HG03571 (cell line): ENCODE data around the gene ZDHHC20.

ENCODE experiments used
- ATAC-seq: cut with Tn5 transposase; IDR thresholded peaks from one replicate; pipeline ENCODE4 v1.9.1; 2021; ENCODE audit not compliant: unreplicated experiment

The ZDHHC20 gene

GRCh38 chr13:21364357-21364756 is 94.7 kb downstream of the ZDHHC20 start:
- ATAC-seq: no peak

DNA sequence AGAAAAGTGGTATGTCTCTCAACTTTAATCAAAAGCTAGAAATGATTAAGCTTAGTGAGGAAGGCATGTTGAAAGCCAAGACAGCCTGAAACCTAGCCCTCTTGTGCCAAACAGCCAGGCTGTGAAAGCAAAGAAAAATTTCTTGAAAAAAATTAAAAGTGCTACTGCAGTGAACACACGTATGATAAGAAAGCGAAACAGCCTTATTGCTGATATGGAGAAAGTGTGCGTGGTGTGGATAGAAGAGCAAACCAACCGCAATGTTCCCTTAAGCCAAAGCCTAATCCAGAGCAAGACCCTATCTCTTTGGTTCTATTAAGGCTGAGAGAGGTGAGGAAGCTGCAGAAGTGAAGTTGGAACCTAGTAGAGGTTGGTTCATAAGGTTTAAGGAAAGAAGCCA is 96.4 kb downstream of the ZDHHC20 start:
- ATAC-seq: no peak

GRCh38 chr13:21361706-21362105 is 97.4 kb downstream of the ZDHHC20 start:
- ATAC-seq: no peak

- no peak for ATAC-seq
Observed at GRCh38 chr13:21361123-21361522, 98.0 kb downstream of the ZDHHC20 start.

GRCh38 chr13:21360463-21360862 is 98.6 kb downstream of the ZDHHC20 start:
- no peak for ATAC-seq

DNA sequence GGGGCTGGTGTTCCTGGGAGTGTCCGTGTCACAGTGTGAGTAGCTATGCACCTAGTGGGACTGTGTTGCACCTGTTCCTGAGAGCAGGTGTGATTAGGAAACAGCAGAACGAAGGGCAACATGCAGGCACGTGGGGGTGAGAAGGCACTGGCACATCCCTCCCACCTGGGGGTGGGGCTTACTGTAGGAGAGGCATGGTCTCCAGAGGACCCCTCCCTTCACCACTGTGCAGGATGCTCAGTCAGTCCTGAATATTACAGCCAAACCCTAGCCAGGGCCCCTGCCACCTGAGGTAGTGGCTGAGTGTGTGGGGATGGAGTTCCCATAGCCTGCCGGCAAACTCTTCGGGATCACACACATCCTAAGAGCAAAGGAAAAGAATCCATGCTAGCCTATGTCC is 99.2 kb downstream of the ZDHHC20 start:
- no peak for ATAC-seq

DNA sequence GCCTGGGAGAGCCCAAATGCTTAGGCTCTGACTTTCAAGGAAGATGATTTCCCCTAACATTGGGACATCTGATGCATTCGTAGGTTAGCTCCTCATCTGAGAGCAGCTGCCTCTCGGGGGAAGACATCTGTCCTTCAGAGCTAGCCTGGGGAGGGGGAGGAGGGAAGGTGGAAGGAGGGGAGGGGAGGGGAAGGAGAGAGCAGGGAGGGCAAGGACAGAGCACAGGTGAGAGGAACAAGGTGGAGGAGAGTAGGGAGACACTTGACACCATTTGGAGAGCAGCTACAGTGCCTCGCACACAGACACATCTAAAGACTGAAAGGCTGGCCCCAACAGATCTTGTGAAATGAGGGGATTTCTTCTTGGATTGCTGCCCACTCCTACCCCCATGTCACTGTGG is 103.8 kb downstream of the ZDHHC20 start:
- no peak for ATAC-seq

DNA sequence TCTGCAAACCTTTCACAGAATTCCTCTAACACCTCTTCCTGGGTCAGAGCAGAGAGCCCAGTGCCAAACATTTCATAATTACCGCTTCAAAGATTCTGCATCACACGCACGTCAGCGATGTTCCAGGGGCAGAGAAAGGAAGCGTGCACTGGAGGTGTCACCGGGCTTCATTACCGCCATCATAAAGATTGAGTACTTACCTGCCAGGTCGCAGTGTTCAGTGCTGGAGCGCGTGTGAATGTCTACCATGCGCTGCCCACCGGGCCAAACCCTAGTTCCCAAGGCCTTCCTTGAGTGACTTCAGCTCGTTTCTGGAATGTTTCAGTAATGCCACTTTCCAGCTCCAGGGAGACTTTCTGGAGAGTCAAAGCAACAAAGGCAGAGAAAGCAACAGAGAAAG is 104.4 kb downstream of the ZDHHC20 start:
- no peak for ATAC-seq

DNA sequence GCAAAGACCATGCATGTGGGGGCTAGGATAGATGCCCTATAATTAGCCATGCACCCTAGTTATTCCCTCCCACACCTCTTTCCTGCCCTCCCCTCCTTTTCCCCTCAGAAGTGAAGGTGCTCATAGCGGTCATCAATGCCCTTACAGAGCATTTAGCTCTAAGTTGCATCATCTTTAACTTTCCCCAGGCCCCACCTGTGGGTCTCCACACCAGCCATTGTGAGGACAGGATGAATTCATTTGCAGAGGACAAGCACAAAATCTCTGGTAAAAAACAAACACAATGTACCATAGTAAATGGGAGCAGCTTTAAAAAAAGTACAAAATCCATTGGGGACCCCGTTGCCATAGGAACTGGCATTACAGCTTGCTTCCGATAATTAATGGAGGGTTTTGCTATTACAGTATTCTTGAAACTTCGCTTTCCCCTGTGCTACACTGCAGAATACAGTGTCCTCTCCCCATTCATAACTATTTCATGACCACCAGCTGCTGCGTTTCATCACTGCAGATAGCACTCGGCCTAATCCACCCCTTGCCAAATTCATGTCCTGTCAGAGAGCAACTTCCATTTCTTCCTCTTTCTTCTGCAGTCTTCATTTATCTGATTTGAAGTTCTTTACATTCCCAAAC is 110.5 kb downstream of the ZDHHC20 start:
- no peak for ATAC-seq

- no peak for ATAC-seq
Observed at GRCh38 chr13:21347753-21348318, 111.3 kb downstream of the ZDHHC20 start.

DNA sequence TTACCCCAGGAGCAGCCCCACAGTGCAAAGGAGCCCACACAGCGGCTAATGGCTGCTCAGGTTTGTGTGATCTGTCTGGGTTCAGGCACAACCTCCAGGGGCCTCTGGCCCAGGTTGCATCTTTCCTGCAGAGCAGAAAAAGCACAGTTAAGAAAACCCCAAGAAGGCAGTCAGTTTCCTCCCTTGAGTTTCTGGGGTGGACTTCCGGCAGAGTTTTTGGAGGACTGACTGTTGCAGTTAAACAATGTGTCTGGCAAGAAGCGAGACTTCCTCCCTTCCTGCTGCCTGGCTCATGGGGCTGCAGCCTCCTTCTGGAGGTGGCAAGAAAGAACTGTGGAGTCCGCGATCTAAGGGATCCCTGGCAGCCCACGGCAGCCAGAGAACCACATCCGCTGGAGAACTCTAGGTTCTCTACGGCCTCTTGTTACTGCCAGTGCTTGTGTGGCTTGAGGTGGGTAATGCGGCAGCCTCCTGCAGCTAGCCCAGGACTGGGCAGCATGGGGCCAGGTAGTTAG is 114.4 kb downstream of the ZDHHC20 start:
- ATAC-seq: peak; percentile 55

DNA sequence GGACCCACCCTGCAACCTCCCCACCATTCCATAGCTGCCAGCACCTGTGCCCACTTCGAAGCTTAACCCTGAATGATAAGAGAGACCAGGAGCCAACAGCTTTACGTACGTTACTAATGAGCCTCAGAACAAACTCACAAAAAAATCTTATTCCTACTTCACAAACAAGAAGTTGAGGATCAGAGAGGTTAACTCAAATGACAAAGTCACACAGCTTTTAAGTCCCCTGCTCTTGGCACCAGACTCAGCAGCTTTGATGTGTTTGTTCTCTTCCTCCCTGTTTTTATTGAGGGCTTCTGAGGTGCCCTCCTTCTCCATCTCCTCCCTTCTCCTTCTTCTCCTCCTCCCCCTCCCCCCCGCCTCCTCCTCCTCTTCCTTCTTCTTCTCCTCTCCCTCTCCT is 115.4 kb downstream of the ZDHHC20 start:
- no peak for ATAC-seq

- ATAC-seq: no peak
Observed at GRCh38 chr13:21342699-21343442, 116.2 kb downstream of the ZDHHC20 start.

GRCh38 chr13:21341637-21342422 is 117.3 kb downstream of the ZDHHC20 start:
- ATAC-seq: no peak

DNA sequence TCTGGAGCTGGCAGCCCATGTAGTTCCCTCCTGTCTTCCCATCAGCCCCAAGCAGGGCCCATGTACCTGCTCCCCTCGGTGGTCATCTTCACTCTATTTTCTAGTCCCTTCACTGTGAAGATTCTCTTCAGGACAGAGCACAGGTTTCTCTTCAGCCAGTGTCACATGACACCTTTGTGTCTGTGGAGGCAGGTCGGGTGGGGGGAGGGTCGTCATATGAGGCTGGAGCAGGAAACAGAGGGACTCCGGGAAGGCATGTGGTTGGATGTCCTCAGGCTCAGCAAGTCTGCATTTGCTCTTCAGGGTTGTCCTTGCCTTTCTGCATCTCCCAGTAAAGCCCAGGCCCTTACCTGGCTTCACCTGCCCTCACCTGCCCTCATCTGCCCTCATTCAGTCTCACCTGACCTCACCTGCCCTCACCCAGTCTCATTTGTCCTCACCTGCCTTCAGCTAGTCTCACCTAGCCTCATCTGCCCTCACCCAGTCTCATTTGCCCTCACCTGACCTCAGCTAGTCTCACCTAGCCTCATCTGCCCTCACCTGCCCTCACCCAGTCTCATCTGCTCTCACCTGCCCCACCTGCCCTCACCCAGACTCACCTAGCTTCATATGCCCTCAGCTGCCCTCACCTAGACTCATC is 120.3 kb downstream of the ZDHHC20 start:
- no peak for ATAC-seq

- no peak for ATAC-seq
Observed at GRCh38 chr13:21338156-21338555, 120.9 kb downstream of the ZDHHC20 start.

DNA sequence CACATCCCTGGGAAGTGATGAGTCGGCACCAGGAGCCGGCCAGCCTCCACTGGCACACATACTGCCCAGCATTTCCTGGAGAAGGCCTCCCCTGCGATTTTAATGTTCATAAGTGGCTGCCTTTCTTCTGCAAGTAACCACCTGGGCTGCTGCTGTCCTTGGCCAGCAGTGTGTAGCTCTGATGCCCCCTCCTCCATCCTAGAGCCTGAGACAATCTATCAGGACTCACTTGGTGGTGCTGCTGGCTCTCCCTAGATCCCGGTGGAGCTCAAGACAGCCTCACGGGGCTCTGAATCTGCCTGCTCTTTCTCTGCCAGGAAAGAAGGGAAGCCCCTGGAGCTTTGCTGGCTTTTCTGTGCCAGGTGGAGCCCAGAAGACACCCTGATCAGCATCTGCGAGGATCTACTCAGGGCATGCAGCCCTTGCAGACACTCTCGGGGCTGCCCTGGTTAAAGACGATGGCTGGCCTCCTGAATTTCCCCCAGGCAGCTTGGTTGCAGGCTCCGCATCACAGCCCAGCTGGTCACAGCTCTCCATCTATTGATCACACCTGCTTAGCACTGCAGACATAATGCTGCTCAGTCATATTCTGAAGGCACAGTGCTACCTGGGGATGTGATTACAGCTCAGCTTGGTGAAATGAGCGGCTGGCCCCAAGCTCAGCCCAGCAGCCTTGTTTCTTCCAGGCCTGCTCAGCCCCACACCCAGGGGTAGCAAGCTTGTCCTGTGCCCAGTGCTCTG is 122.3 kb downstream of the ZDHHC20 start:
- no peak for ATAC-seq

DNA sequence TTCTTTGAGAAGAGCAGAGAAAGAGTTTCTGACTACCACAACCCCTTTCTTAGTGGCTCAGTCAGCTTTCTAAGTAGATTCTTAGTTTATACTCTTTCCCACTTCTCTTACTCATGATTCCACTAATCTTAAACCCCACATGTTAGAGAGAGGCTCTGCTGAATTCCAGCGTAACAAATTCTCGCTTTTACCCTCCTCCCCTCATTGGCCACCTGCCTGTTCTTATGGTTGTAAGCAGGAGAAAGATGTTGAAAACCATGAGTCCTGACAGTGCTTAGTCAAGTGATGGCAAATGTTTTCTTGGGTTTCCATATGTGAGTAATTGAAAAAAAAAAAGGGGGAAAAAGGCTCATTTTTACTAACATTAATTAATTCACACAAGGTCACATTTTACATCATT is 125.9 kb downstream of the ZDHHC20 start:
- ATAC-seq: no peak

DNA sequence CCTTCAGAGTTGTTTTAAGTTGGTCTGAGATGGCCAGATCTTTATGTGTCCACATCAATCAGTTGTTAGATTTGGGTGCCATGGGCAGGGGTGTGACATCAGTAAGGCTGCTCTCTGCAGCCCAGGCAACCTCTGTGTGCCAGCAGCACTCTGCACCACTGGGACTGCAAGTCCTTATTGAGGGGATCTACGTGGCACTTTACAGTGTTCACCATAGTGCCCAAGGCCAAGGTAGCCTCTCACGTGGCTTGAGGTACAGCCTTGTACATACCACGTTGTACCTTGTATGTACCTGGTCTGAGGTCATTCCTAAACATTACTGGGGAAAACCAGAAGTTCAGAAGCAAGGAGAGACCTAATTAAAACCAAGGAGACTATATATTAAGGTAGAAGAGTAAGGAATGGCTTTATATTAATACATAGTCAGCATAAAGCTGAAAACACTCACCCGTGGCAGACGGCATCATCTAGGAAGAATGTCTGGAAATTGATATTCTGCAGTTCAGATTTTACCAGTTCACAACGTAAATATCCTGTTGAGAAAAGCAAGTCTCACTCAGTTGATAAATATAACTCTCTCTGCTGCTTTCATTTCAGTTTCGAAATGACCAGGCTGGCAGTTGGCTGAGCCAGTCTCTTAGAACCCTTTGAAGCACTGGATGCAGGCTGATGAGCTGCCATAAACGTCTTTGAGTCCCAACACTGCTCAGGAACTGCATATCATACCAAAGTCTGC is 128.8 kb downstream of the ZDHHC20 start:
- ATAC-seq: peak; percentile 81
